B cell (primary cell): ENCODE data around the gene USP46.

ENCODE experiments used
- EZH2 ChIP-seq: IDR thresholded peaks from 2 replicates; pipeline ENCODE4 v1.6.1; 2012; ENCODE audit warnings: borderline replicate concordance, low read depth, mild to moderate bottlenecking, moderate library complexity, low read length; ENCODE audit not compliant: insufficient read depth, poor library complexity, severe bottlenecking
- TF ChIP-seq, protein P1 (sequence below): fragments of 200-600 bp; IDR thresholded peaks from one replicate; pipeline ENCODE4 v1.8.0; 2022; ENCODE audit warnings: antibody characterized with exemption, mild to moderate bottlenecking

- TF ChIP-seq, protein P1, sequence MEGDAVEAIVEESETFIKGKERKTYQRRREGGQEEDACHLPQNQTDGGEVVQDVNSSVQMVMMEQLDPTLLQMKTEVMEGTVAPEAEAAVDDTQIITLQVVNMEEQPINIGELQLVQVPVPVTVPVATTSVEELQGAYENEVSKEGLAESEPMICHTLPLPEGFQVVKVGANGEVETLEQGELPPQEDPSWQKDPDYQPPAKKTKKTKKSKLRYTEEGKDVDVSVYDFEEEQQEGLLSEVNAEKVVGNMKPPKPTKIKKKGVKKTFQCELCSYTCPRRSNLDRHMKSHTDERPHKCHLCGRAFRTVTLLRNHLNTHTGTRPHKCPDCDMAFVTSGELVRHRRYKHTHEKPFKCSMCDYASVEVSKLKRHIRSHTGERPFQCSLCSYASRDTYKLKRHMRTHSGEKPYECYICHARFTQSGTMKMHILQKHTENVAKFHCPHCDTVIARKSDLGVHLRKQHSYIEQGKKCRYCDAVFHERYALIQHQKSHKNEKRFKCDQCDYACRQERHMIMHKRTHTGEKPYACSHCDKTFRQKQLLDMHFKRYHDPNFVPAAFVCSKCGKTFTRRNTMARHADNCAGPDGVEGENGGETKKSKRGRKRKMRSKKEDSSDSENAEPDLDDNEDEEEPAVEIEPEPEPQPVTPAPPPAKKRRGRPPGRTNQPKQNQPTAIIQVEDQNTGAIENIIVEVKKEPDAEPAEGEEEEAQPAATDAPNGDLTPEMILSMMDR, result no peak
- TF ChIP-seq EZH2, result no peak
Measured at GRCh38 chr4:52645300-52645699, 13.8 kb downstream of the USP46 start.
